K562 (cell line): ENCODE data around the gene RALGAPA2. TPM values are rescaled to one million over a fixed set of nuclear protein-coding genes. Genes with fewer than 3 reads are reported as not detected.

Experiments used
- ATAC-seq: fragments of 200-7000 bp; cut with Tn5 transposase; 3 replicates; pipeline ENCODE4 v1.9.1; 2020; ENCODE audit warnings: moderate library complexity
- BruUV-seq: library from RNA; stranded (reverse); fragments of 400-500 nt; replicated peaks from 2 replicates; lab custom pipeline; 2021; lab: Mats Ljungman, UMichigan
- CTCF ChIA-PET: fragments of 300-600 bp; formaldehyde crosslinking; extraction: SDS; loops from one replicate; lab custom pipeline; 2021; ENCODE audit warnings: low intra/inter-chr PET ratio; lab: Yijun Ruan, JAX
- POLR2A ChIA-PET: fragments of 300-600, 350-650 bp; sonication (Branson Sonifier 250); formaldehyde crosslinking; extraction: SDS; loops from one replicate; lab custom pipeline; 2021; ENCODE audit warnings: antibody characterized with exemption, inconsistent platforms; lab: Yijun Ruan, JAX
- DNase-seq, 4 experiments: peaks; one replicate each; pipeline versions ENCODE4 v3.0.0 to v3.0.0-alpha.2; 2011 to 2018; ENCODE audit warnings: low spot score in 3 of 4, mixed read lengths in 3 of 4; ENCODE audit errors: extremely low read depth in 1 of 4
- FAIRE-seq: peaks from 2 replicates; lab custom pipeline; 2011; peaks lifted over from hg19 to GRCh38; lab: Jason Lieb, UNC
- H2AFZ ChIP-seq: 2 replicates; pipeline ENCODE4 v1.6.0; 2011; ENCODE audit warnings: low read depth, low read length, control low read depth, inconsistent platforms
- H3K27ac ChIP-seq: fragments of 200-600 bp; 3 replicates; pipeline ENCODE4 v1.8.0; 2011; ENCODE audit warnings: low read depth, mild to moderate bottlenecking, control low read depth, inconsistent platforms, low read length, moderate library complexity, mixed read lengths; ENCODE audit errors: extremely low read depth
- H3K27me3 ChIP-seq, 2 experiments: fragments of 300-600 bp in 1 of 2; 2 replicates in 1 of 2; 3 replicates in 1 of 2; pipeline versions ENCODE4 v1.6.0 to v1.8.0; 2011; ENCODE audit warnings: inconsistent platforms in 2 of 2, low read length in 2 of 2, mild to moderate bottlenecking in 1 of 2, mixed read lengths in 1 of 2, moderate library complexity in 1 of 2; ENCODE audit not compliant: control insufficient read depth in 2 of 2, insufficient read depth in 2 of 2
- H3K36me3 ChIP-seq: fragments of 300-600 bp; 3 replicates; pipeline ENCODE4 v1.8.0; 2011; ENCODE audit warnings: mild to moderate bottlenecking, low read length, inconsistent platforms; ENCODE audit not compliant: control insufficient read depth, insufficient read depth
- H3K4me1 ChIP-seq, 2 experiments: fragments of 200-600 bp in 1 of 2; replicated peaks in 1 of 2; 2 replicates in 1 of 2; 3 replicates in 1 of 2; pipeline versions ENCODE4 v1.5.1 to v1.8.0; 2011; ENCODE audit warnings: inconsistent platforms in 2 of 2, low read length in 2 of 2, mild to moderate bottlenecking in 1 of 2, mixed read lengths in 1 of 2, moderate library complexity in 1 of 2; ENCODE audit not compliant: control insufficient read depth in 2 of 2, insufficient read depth in 2 of 2
- H3K4me2 ChIP-seq: 2 replicates; pipeline ENCODE4 v1.6.1; 2011; ENCODE audit warnings: low read length, control low read depth, inconsistent platforms, mixed read lengths; ENCODE audit not compliant: insufficient read depth
- H3K4me3 ChIP-seq: fragments of 200-600 bp; sonication (generic), shearing (Covaris generic); 2 replicates; pipeline ENCODE4 v1.5.1; 2016; ENCODE audit warnings: control low read depth, inconsistent platforms
- H3K79me2 ChIP-seq: fragments of 200-600 bp; 3 replicates; pipeline ENCODE4 v1.8.0; 2011; ENCODE audit warnings: low read length, inconsistent platforms; ENCODE audit not compliant: control insufficient read depth, insufficient read depth
- H3K9ac ChIP-seq, 2 experiments: 2 replicates each; pipeline versions ENCODE4 v1.6.0 to v1.6.1; 2011; ENCODE audit warnings: low read depth in 2 of 2, low read length in 2 of 2, control low read depth in 1 of 2, inconsistent platforms in 1 of 2, mild to moderate bottlenecking in 1 of 2, mixed read lengths in 1 of 2; ENCODE audit not compliant: insufficient read depth in 1 of 2
- H3K9me1 ChIP-seq: one replicate; pipeline ENCODE4 v1.6.0; 2011; ENCODE audit warnings: inconsistent platforms, mild to moderate bottlenecking, low read length, moderate library complexity; ENCODE audit not compliant: control insufficient read depth, insufficient read depth
- H3K9me3 ChIP-seq: replicated peaks from 2 replicates; pipeline ENCODE4 v1.5.1; 2011; ENCODE audit warnings: low read depth, low read length, inconsistent platforms; ENCODE audit not compliant: control insufficient read depth, insufficient read depth
- H4K20me1 ChIP-seq: replicated peaks from 2 replicates; pipeline ENCODE4 v1.6.1; 2011; ENCODE audit warnings: low read length, inconsistent platforms, mixed read lengths; ENCODE audit not compliant: control insufficient read depth, insufficient read depth
- L3MBTL2 ChIP-seq: fragments of 450-650 bp; IDR thresholded peaks from 2 replicates; pipeline ENCODE4 v1.6.1; 2016; ENCODE audit warnings: mild to moderate bottlenecking, moderate library complexity
- TSHZ1 ChIP-seq: fragments of 250-450 bp; sonication (Bioruptor Pico); IDR thresholded peaks from 2 replicates; pipeline ENCODE4 v1.4.0; 2020; ENCODE audit warnings: mild to moderate bottlenecking, moderate library complexity
- WGBS: fragments of 100-300 bp; shearing (Covaris generic); methylation state at CpG from one replicate; pipeline ENCODE4 v1.1.6; 2016; ENCODE audit warnings: low coverage, mixed read lengths; ENCODE audit not compliant: insufficient coverage; ENCODE audit errors: missing lambda C conversion rate; 5-methylcytosine and 5-hydroxymethylcytosine counted together
- in situ Hi-C: fragments of 300-500 bp; cut with MboI; formaldehyde crosslinking; loops from 4 replicates; pipeline ENCODE4 v1.15.0; 2018; ENCODE audit warnings: inconsistent platforms, mixed read lengths
- intact Hi-C: fragments of 100-400 bp; cut with micrococcal nuclease; formaldehyde crosslinking; loops from 2 replicates; pipeline ENCODE4 v1.14.2; 2022
- polyA plus RNA-seq, 8 experiments: library from polyadenylated mRNA; depleted of rRNA in 4 of 8; stranded (reverse) in 5 of 8; unstranded in 3 of 8; fragments of >200 nt; fragmentation: Nextera tagmentation in 2 of 8; fragmentation: Illumina TruSeq in 1 of 8; extraction: Ambion mirVana in 2 of 8; extraction: Trizol in 1 of 8; gene quantifications; 2 replicates each; pipeline versions ENCODE4 v1.2.1 to v1.2.3, GENCODE V29; 2011 to 2014; ENCODE audit warnings: inconsistent platforms in 1 of 8, missing spikeins in 1 of 8
- total RNA-seq, 7 experiments: library from RNA; depleted of rRNA in 6 of 7; stranded (reverse); fragments of >200 nt in 6 of 7; fragmentation: Illumina TruSeq in 2 of 7; extraction: Trizol in 2 of 7; gene quantifications; 2 replicates each; pipeline versions ENCODE4 v1.2.1 to v1.2.3, GENCODE V29; 2011 to 2021; ENCODE audit warnings: low replicate concordance in 1 of 7

The RALGAPA2 gene
- total and polyA plus RNA-seq, 9 of the 15 experiments (the other 6 are each of a cell fraction or from before 2014, with no cell fraction given) = 0.35 to 2.7 (median 1.4) TPM

- intact Hi-C loops = no loop called here
- no peaks in the 10 kb centered on the region for H3K9me1 ChIP-seq
- CTCF ChIA-PET = no interaction called here
Observed at GRCh38 chr20:20501128-20501527, 211.3 kb downstream of the RALGAPA2 start.

GRCh38 chr20:20500312-20500711 is 212.1 kb downstream of the RALGAPA2 start:
- Histone ChIP-seq H3K36me3 (no peaks in the 10 kb centered on the region), H3K9me1 (no peaks in the 10 kb centered on the region), H3K4me3 (no peak overlapping the region), H3K27ac (no peak overlapping the region), H3K9ac (no peak overlapping the region), H4K20me1 (no peaks in the 10 kb centered on the region), H3K79me2 (no peaks in the 10 kb centered on the region), H3K27me3 (no peaks in the 10 kb centered on the region), H2AFZ (no peak overlapping the region), H3K9me3 (no peaks in the 10 kb centered on the region), H3K4me1 (no peaks in the 10 kb centered on the region), H3K4me2 (no peak overlapping the region)
- no peak for TF ChIP-seq TSHZ1 (CRISPR knock-in tag)
- POLR2A ChIA-PET = interaction anchor here (0.9 kb wide), 1 partner anchor 35 kb away, joined by 3 read pairs; no protein-coding TSS in a partner anchor
- no peak for FAIRE-seq
- in situ Hi-C loops = no loop called here
- WGBS = 0% methylated on average over 1 of the region's 1 CpG
- ATAC-seq = no peak
- DNase-seq = no peak
- CTCF ChIA-PET = no interaction called here
- intact Hi-C loops = no loop called here
- BruUV-seq = no TSS peak

More at GRCh38 chr20:20501128-20501527, 211.3 kb downstream of the RALGAPA2 start:
- no peaks in the 10 kb centered on the region for H3K36me3 ChIP-seq
- DNase-seq (no peak), ATAC-seq (no peak), FAIRE-seq (no peak)
- H3K27ac ChIP-seq = no peak overlapping the region
- WGBS = 0% methylated on average over 2 of the region's 2 CpGs
- no peaks in the 10 kb centered on the region for H4K20me1 ChIP-seq
- H3K9ac ChIP-seq = no peak overlapping the region
- H3K4me1 ChIP-seq = no peaks in the 10 kb centered on the region
- POLR2A ChIA-PET = no interaction called here
- TF ChIP-seq L3MBTL2 = no peak
- in situ Hi-C loops = no loop called here
- no peaks in the 10 kb centered on the region for H3K79me2 ChIP-seq
- no TSS peak for BruUV-seq
- no peak overlapping the region for H3K4me2 ChIP-seq
- H3K27me3 ChIP-seq = no peaks in the 10 kb centered on the region
- H3K4me3 ChIP-seq = no peak overlapping the region
- H2AFZ ChIP-seq = no peak overlapping the region
- no peaks in the 10 kb centered on the region for H3K9me3 ChIP-seq
